Measurements from ENCODE around the gene SNX25. TPM values are rescaled to one million over a fixed set of nuclear protein-coding genes. Genes with fewer than 3 reads are reported as not detected.

Gene SNX25
- total and polyA plus RNA-seq, 2 of the 13 experiments (the other 11 are each of a cell fraction or from before 2014, with no cell fraction given), result 23.4 to 23.5 TPM

DNA sequence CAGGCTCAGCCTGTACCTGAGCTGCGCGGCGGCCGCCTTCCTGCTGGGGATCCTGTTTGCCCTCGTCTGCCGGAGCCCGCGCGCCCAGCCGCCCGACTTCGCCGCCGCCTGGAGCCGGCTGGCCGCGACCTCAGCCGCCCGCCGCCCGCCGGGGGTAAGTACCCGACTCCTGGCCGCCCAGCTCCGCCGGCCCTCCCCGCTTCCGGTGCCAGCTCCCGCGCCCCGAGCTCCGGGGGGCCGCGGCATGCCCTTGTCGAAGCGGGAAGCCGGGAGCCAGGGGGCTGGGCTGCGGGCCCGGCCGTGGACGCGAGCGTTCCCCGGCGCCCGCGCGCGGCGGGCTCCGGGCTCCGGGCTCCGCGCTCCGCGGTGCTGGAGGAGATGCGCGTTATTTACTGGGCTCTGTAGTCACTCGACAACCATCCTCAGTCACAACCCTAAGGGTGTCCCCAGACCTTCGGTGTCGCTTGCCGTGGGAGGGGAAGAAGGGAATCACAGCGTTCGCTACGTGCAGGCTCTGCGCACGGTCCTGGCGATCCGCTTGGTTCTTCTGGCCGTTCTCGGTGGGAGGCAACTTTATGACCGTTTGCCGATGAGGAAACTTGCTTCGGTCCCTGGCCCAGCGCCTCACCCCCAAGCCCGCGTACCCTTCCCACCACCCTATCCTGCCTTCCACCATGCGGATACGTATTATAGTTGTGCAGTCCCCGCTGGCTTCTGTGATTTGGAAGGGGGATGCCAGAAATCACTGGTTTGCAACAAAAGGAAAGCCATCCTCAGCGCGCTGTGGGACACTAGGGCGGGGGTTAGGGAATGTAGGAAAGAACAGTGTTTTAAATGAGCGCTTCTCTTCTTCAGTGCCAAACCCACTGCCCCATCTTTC lies 944 bp downstream of the SNX25 start (continued):
- TF ChIP-seq, protein P1, sequence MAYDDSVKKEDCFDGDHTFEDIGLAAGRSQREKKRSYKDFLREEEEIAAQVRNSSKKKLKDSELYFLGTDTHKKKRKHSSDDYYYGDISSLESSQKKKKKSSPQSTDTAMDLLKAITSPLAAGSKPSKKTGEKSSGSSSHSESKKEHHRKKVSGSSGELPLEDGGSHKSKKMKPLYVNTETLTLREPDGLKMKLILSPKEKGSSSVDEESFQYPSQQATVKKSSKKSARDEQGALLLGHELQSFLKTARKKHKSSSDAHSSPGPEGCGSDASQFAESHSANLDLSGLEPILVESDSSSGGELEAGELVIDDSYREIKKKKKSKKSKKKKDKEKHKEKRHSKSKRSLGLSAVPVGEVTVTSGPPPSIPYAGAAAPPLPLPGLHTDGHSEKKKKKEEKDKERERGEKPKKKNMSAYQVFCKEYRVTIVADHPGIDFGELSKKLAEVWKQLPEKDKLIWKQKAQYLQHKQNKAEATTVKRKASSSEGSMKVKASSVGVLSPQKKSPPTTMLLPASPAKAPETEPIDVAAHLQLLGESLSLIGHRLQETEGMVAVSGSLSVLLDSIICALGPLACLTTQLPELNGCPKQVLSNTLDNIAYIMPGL (CRISPR knock-in tag; IDR thresholded peaks at IDR 0.05; ENCODE audit: borderline replicate concordance in 1 of 2, low read depth in 1 of 2), result peak in 1 of 2 experiments; percentile 70; a peak in 3 of 4 replicates
- TF ChIP-seq ADNP (CRISPR knock-in tag; IDR thresholded peaks at IDR 0.05) (no peak), GABPB1 (CRISPR knock-in tag; IDR thresholded peaks at IDR 0.05) (peak; percentile 48; the same call in 1 of the 2 replicates), SIN3A (IDR thresholded peaks at IDR 0.05; ENCODE audit: borderline replicate concordance, low read depth, low read length) (peak; percentile 39; the same call in 1 of the 2 replicates), SKI (IDR thresholded peaks at IDR 0.05; ENCODE audit: partially characterized antibody) (no peak), HOXA3 (CRISPR knock-in tag; IDR thresholded peaks at IDR 0.05) (0 out of 2 replicates have a peak, but pooled peaks have one; percentile 16), BORCS8-MEF2B (CRISPR knock-in tag; IDR thresholded peaks at IDR 0.05) (no peak), REL (CRISPR knock-in tag; conservative IDR thresholded peaks at IDR 0.05) (no peak), ZIK1 (CRISPR knock-in tag; IDR thresholded peaks at IDR 0.05; ENCODE audit: borderline replicate concordance, low read depth) (0 out of 2 replicates have a peak, but pooled peaks have one; percentile 27), ASH2L (IDR thresholded peaks at IDR 0.05; ENCODE audit: insufficient read length, low read depth, low read length) (peak; percentile 39), YY1 (IDR thresholded peaks at IDR 0.05; ENCODE audit: insufficient read depth, insufficient replicate concordance, low read depth, low read length) (no peak), SAP130 (CRISPR knock-in tag; IDR thresholded peaks at IDR 0.05; ENCODE audit: low read depth) (peak; percentile 14; the same call in 1 of the 2 replicates), ZNF354B (CRISPR knock-in tag; IDR thresholded peaks at IDR 0.05) (no peak)
- TF ChIP-seq, protein P2, sequence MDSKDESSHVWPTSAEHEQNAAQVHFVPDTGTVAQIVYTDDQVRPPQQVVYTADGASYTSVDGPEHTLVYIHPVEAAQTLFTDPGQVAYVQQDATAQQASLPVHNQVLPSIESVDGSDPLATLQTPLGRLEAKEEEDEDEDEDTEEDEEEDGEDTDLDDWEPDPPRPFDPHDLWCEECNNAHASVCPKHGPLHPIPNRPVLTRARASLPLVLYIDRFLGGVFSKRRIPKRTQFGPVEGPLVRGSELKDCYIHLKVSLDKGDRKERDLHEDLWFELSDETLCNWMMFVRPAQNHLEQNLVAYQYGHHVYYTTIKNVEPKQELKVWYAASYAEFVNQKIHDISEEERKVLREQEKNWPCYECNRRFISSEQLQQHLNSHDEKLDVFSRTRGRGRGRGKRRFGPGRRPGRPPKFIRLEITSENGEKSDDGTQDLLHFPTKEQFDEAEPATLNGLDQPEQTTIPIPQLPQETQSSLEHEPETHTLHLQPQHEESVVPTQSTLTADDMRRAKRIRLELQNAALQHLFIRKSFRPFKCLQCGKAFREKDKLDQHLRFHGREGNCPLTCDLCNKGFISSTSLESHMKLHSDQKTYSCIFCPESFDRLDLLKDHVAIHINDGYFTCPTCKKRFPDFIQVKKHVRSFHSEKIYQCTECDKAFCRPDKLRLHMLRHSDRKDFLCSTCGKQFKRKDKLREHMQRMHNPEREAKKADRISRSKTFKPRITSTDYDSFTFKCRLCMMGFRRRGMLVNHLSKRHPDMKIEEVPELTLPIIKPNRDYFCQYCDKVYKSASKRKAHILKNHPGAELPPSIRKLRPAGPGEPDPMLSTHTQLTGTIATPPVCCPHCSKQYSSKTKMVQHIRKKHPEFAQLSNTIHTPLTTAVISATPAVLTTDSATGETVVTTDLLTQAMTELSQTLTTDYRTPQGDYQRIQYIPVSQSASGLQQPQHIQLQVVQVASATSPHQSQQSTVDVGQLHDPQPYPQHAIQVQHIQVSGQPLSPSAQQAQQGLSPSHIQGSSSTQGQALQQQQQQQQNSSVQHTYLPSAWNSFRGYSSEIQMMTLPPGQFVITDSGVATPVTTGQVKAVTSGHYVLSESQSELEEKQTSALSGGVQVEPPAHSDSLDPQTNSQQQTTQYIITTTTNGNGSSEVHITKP (CRISPR knock-in tag; IDR thresholded peaks at IDR 0.05; ENCODE audit: low read depth), result no peak
- TF ChIP-seq, protein P3, sequence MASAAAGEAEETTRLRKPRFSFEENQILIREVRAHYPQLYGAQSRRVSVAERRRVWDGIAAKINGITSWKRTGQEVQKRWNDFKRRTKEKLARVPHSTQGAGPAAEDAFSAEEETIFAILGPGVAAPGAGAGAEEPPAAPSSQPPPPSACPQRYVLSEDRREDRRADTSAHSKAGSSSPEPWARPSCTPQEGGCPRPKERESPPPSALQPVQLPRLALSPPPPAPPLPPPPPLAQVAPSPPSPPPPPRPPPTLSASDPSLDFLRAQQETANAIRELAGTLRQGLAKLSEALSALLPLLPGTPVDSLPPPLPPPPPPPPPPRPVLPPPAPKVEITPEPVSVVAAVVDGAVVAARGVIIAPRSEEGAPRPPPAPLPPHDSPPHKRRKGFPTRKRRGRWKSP (CRISPR knock-in tag; IDR thresholded peaks at IDR 0.05), result peak; percentile 58; the same call in 1 of the 2 replicates
- TF ChIP-seq, protein P4, sequence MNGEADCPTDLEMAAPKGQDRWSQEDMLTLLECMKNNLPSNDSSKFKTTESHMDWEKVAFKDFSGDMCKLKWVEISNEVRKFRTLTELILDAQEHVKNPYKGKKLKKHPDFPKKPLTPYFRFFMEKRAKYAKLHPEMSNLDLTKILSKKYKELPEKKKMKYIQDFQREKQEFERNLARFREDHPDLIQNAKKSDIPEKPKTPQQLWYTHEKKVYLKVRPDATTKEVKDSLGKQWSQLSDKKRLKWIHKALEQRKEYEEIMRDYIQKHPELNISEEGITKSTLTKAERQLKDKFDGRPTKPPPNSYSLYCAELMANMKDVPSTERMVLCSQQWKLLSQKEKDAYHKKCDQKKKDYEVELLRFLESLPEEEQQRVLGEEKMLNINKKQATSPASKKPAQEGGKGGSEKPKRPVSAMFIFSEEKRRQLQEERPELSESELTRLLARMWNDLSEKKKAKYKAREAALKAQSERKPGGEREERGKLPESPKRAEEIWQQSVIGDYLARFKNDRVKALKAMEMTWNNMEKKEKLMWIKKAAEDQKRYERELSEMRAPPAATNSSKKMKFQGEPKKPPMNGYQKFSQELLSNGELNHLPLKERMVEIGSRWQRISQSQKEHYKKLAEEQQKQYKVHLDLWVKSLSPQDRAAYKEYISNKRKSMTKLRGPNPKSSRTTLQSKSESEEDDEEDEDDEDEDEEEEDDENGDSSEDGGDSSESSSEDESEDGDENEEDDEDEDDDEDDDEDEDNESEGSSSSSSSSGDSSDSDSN (CRISPR knock-in tag; IDR thresholded peaks at IDR 0.05), result peak; percentile 64
